DOHH2 (cell line): ENCODE results near the gene MRPS23.

Experiments used
- H3F3A ChIP-seq: fragments of 200-600 bp; sonication (generic), shearing (Covaris generic); 2 replicates; pipeline ENCODE4 v1.6.0; 2016; ENCODE audit warnings: antibody characterized with exemption, mild to moderate bottlenecking; ENCODE audit not compliant: control insufficient read depth, insufficient read depth
- H3K27ac ChIP-seq: fragments of 200-600 bp; sonication (generic); 2 replicates; pipeline ENCODE4 v1.5.1; 2014; ENCODE audit warnings: low read depth, mild to moderate bottlenecking, low read length, moderate library complexity
- H3K27me3 ChIP-seq: fragments of 200-600 bp; sonication (generic); 2 replicates; pipeline ENCODE4 v1.6.1; 2014; ENCODE audit warnings: mild to moderate bottlenecking, low read length, mixed read lengths; ENCODE audit not compliant: control insufficient read depth
- H3K36me3 ChIP-seq: fragments of 200-600 bp; sonication (generic); 2 replicates; pipeline ENCODE4 v1.6.1; 2014; ENCODE audit warnings: mild to moderate bottlenecking, low read length, moderate library complexity, mixed read lengths; ENCODE audit not compliant: control insufficient read depth
- H3K4me1 ChIP-seq: fragments of 200-600 bp; sonication (generic); 2 replicates; pipeline ENCODE4 v1.6.1; 2014; ENCODE audit warnings: mild to moderate bottlenecking, low read length, mixed read lengths; ENCODE audit not compliant: control insufficient read depth
- H3K4me2 ChIP-seq: fragments of 200-600 bp; sonication (generic); 2 replicates; pipeline ENCODE4 v1.6.0; 2014; ENCODE audit warnings: mild to moderate bottlenecking, low read length, moderate library complexity
- H3K4me3 ChIP-seq: fragments of 200-600 bp; sonication (generic); 2 replicates; pipeline ENCODE4 v1.5.1; 2014; ENCODE audit warnings: mild to moderate bottlenecking, low read length, mixed read lengths
- H3K79me2 ChIP-seq: fragments of 200-600 bp; sonication (generic); 2 replicates; pipeline ENCODE4 v1.6.1; 2014; ENCODE audit warnings: mild to moderate bottlenecking, low read length, mixed read lengths; ENCODE audit not compliant: control insufficient read depth
- H3K9me2 ChIP-seq: fragments of 200-600 bp; sonication (generic); replicated peaks from 2 replicates; pipeline ENCODE4 v1.6.1; 2014; ENCODE audit warnings: mild to moderate bottlenecking, low read length, mixed read lengths; ENCODE audit not compliant: control insufficient read depth
- H3K9me3 ChIP-seq: fragments of 200-600 bp; sonication (generic); 2 replicates; pipeline ENCODE4 v1.6.1; 2014; ENCODE audit warnings: antibody characterized with exemption, low read length, mixed read lengths; ENCODE audit not compliant: control insufficient read depth, insufficient read depth
- H4K20me1 ChIP-seq: fragments of 200-600 bp; sonication (generic); 2 replicates; pipeline ENCODE4 v1.6.0; 2014; ENCODE audit warnings: low read depth, mild to moderate bottlenecking, antibody characterized with exemption, low read length, moderate library complexity; ENCODE audit not compliant: control insufficient read depth, insufficient read depth
- EZH2phosphoT487 ChIP-seq: fragments of 200-600 bp; sonication (generic); IDR thresholded peaks from 2 replicates; pipeline ENCODE4 v1.6.1; 2017; ENCODE audit warnings: borderline replicate concordance, mild to moderate bottlenecking, antibody characterized with exemption, low read length, moderate library complexity, mixed read lengths
- TF ChIP-seq, protein P1 (sequence below): fragments of 200-600 bp; sonication (generic); IDR thresholded peaks from one replicate; pipeline ENCODE4 v1.5.1; 2014; ENCODE audit warnings: antibody characterized with exemption, mild to moderate bottlenecking, low read depth, low read length; ENCODE audit not compliant: poor library complexity, severe bottlenecking

The MRPS23 gene

DNA sequence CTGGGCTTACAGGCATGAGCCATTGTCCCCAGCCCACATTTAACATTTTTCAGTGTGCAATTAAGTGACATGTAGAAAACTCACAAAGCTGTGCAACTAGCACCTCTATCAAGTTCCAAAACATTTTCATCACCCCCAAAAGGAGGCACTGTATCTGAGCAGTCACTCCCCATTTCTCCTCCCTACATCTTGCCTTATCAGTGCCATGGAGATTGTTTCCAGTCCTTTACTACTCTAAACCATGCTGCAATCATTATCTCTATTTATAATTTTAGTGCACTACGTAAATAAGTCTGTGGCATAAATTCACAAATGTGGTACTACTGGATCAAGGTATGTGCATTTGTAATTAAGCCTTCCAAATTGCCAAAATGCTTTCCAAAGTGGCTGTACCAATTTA is 7.6 kb downstream of the MRPS23 start:
- Histone ChIP-seq H3K4me3 (no peak overlapping the region), H3K9me3 (no peaks in the 10 kb centered on the region), H4K20me1 (no peaks in the 10 kb centered on the region), H3F3A (peaks cover 2% of the 10 kb centered on the region; the same call in 1 of the 2 replicates), H3K27me3 (no peaks in the 10 kb centered on the region), H3K9me2 (no peaks in the 10 kb centered on the region), H3K4me2 (no peak overlapping the region), H3K36me3 (peaks cover 59% of the 10 kb centered on the region), H3K79me2 (peaks cover 28% of the 10 kb centered on the region), H3K4me1 (no peaks in the 10 kb centered on the region), H3K27ac (no peak overlapping the region)
- TF ChIP-seq EZH2phosphoT487, result no peak
- TF ChIP-seq, protein P1, sequence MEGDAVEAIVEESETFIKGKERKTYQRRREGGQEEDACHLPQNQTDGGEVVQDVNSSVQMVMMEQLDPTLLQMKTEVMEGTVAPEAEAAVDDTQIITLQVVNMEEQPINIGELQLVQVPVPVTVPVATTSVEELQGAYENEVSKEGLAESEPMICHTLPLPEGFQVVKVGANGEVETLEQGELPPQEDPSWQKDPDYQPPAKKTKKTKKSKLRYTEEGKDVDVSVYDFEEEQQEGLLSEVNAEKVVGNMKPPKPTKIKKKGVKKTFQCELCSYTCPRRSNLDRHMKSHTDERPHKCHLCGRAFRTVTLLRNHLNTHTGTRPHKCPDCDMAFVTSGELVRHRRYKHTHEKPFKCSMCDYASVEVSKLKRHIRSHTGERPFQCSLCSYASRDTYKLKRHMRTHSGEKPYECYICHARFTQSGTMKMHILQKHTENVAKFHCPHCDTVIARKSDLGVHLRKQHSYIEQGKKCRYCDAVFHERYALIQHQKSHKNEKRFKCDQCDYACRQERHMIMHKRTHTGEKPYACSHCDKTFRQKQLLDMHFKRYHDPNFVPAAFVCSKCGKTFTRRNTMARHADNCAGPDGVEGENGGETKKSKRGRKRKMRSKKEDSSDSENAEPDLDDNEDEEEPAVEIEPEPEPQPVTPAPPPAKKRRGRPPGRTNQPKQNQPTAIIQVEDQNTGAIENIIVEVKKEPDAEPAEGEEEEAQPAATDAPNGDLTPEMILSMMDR, result no peak

DNA sequence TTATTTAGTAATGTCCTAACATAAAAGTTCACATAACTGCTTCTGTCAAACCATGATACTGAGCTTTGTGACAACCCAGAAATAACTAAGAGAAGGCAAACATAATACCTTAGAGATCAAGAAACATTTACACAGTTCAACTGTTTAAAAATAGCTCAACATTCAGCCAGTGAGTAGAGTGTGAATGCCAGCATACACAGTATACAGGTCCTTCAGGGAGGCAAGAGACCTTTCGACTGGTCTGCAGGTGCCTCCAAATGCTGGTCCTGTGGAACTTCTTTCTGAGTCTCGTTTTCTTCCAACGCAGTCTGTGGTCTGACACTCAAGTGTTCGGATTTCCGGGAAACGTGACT is 10.3 kb downstream of the MRPS23 start:
- no peaks in the 10 kb centered on the region for H3K4me1 ChIP-seq
- H3K79me2 ChIP-seq, result peaks cover 14% of the 10 kb centered on the region
- H3K9me2 ChIP-seq, result no peaks in the 10 kb centered on the region
- peaks cover 49% of the 10 kb centered on the region for H3K36me3 ChIP-seq
- H3K27me3 ChIP-seq, result no peaks in the 10 kb centered on the region
- no peak for TF ChIP-seq EZH2phosphoT487
- TF ChIP-seq, protein P1, result no peak
- H4K20me1 ChIP-seq, result no peaks in the 10 kb centered on the region
- H3K4me2 ChIP-seq, result no peak overlapping the region
- no peaks in the 10 kb centered on the region for H3K9me3 ChIP-seq
- no peak overlapping the region for H3K27ac ChIP-seq
- no peaks in the 10 kb centered on the region; the same call in 1 of the 2 replicates for H3F3A ChIP-seq
- no peak overlapping the region for H3K4me3 ChIP-seq

DNA sequence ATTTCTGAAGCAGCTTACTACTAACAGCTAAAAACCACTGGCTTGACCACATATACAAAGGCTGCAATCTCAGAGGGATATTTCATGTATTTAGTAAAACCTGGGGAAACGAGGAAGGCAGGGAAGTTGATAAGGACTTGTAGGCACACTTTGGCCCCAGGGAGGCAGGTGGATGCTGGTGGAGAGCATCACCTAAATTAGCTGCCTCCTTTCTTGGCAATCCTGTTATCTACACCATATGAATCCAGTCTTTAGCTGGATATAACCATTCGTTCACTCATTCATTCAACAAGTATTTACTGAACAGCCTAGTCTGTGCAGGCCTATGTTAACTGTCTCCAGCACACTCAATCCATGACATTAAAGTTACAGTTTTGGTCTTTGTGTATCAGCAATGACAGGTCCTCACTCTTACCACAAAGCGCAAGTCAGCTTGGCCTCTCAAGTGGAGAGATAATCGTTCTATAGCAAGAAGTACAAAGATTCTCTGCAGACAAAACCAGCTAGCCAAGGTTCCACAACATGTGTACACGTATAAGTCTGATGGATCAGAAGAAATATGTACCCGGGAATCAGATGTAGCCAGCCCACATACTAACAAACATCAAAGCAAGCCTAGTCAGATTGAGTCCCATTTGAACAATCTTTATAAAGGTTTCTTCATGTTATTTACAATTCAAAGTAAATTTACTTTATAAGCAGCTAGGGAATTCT is 10.8 kb downstream of the MRPS23 start:
- Histone ChIP-seq H3K27me3 (no peaks in the 10 kb centered on the region), H3K4me2 (no peak overlapping the region), H3K27ac (no peak overlapping the region), H3K4me3 (no peak overlapping the region), H3K9me2 (no peaks in the 10 kb centered on the region), H3K9me3 (no peaks in the 10 kb centered on the region), H3F3A (no peaks in the 10 kb centered on the region; the same call in 1 of the 2 replicates), H4K20me1 (no peaks in the 10 kb centered on the region), H3K4me1 (no peaks in the 10 kb centered on the region), H3K79me2 (peaks cover 14% of the 10 kb centered on the region), H3K36me3 (peaks cover 49% of the 10 kb centered on the region)
- TF ChIP-seq, protein P1, result no peak
